Measurements from ENCODE around the gene INO80C. TPM values are rescaled to one million over a fixed set of nuclear protein-coding genes. Genes with fewer than 3 reads are reported as not detected.
A peak's percentile ranks its signal among the peaks of the same experiment; 100 is the strongest.
"Not testable (repeated sequence)": the region's sequence is repeated elsewhere in the genome, so short reads cannot be mapped to it uniquely, and the experiment has no call there.

Gene INO80C
- total RNA-seq, 1 donor from 2014 or later = 22.8 TPM

- DNase-seq = not testable (repeated sequence)
Observed at GRCh38 chr18:35489281-35489680, 8.5 kb downstream of the INO80C start.

- DNase-seq = not testable (repeated sequence)
Observed at GRCh38 chr18:35488396-35488795, 9.4 kb downstream of the INO80C start.

DNA sequence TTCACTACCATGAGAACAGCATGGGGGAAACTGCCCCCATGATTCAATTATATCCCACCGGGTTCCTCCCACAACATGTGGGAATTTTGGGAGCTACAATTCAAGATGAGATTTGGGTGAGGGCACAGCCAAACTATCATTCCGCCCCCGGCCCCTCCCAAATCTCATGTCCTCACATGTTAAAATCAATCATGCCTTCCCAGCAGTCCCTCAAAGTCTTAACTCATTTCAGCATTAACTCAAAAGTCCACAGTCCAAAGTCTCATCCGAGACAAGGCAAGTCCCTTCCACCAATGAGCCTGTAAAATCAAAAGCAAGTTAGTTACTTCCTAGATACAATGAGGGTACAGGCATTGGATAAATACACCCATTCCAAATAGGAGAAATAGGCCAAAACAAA lies 10.2 kb downstream of the INO80C start:
- not testable (repeated sequence) for DNase-seq

DNA sequence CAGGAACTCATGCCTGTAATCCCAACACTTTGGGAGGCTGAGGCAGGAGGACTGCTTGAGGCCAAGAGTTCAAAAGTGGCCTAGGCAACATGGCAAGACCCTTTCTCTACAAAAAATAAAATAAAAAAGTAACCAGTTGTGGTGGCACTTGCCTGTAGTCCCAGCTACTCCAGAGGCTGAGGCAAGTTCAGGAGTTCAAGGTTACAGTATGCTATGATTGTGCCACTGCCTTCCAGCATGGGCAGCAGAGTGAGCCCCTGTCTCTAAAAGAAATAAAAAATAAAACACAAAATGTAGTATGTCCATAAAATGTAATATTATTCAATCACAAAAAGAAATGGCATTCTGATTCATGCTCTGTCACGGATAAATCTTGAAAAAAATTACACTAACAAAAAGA lies 11.9 kb downstream of the INO80C start:
- no peak for DNase-seq

- DNase-seq = no peak
Observed at GRCh38 chr18:35484034-35484433, 13.7 kb downstream of the INO80C start.

DNA sequence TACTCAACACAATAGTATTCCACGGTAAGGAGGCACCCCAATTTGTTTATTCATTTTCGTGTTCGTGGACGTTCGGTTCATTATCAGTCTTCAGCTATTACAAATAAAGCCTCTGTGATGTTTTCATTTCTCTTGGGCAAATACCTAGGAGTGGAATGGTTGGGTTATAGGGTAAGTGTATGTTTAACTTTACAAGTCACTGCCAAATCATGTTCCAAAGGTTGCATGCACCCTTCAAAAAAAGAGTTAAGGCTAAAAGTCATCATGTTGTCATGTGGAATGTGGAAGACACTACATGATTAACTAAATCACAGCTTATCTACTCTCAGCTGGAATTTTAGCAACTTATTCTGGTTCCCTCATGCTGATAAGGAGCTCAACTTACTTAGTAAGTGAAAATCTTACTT lies 15.8 kb downstream of the INO80C start:
- no peak for DNase-seq

DNA sequence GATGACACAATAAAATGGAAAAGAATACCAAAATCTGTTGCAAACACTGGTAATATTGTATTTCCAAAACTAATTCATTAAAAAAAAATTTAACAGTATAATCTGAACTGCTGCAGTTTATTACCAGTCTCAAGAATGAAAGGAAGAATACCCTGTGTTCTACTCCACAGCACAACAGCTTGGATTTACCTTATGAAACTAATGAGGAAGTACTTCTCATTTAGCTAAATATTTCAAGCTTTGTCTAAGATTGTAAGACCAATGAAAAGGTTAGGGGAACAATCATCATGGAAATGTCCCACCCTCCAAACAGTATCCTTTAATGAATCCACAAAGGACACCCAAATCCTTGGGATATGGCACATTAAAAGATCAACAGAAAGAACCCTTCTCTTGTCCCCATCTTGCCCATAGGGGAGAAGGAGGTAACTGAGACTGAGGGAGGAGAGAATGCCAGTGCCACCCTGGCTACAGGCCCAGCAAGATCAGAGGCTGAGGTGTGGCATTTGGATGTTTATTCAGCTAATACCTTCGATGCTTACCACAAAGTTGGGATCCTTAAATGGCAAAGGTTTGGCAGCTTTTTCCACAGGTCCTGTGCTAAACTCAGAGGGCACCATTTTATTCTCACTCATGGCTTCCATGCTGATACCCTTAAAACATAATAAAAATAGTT lies 17.7 kb downstream of the INO80C start:
- no peak for DNase-seq

DNA sequence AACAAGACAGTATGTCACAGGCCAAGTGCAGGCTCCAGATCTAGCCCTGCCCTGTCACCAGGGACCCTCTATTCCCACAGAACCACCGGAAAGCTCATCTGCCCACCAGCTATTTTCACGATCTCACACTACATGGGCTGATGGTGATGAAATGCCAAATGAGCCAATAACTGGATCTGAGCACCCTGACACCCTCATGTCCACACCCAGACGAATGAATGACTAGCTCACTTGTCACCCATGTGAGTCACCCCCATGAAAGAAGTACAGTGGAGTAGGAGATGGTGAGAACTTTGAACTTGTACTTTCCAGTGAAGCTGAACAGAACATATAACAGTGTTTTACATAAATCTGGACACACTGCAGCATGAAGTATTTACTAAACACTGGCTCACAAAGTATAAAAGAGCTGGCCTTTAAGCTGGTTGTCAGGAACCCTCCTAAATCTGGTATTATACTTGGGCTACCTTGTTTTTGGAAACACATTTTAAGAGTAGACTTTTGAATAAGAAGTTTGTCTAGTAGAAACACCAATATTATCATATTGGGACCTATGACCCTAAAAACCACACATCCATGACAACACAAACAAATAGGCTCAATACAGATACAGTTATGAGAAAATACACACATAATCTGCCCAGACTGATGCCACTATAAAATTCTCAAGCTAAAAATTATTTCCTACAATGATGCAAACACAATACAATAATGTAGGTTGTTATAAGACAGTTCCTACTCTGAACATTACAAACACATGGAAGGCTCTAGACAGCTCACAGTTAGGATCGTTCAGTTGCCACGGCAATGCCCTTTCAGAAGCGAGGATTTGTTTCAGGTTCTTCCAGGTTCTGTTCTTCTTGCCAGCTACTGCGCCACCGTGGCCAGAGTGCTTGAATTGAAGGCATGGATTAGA lies 19.0 kb downstream of the INO80C start:
- DNase-seq = no peak

DNA sequence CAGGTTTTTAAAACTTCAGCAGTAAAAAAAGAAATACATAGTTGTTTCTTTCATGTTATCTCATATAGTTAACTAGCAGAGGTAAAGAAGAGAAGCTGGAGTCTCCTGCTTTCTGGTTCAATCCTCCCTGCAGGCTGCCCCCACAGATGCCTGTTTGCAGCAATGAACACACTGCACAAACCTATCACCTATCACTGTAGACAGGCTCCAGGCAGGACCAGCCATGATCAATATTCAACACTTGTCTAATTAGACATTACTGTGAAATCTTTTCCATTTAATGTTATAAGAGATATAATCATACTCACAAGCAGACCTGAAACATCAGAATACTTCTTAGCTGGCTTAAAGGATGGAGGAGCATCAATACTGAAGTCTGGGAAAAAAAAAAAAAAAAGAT lies 19.8 kb downstream of the INO80C start:
- no peak for DNase-seq

DNA sequence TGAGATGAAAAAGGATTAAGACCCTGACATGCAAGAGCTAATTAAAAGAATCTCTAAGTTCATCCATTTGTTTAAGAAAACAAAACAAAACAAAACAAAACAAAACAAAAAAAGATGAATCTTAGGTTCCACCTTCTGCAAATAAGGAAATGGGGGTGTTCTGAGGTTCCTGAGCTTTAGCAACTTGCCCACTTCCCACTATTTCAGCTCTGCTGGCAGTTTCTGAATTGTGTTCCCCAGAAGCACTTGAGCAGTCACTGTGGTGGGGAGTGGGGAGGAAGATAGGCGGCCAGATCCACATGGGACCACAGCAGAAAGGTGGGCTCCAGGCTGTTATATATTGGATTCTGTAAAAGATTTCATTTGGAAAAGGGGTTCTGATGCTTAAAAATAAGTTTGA lies 20.3 kb downstream of the INO80C start:
- DNase-seq = no peak

DNA sequence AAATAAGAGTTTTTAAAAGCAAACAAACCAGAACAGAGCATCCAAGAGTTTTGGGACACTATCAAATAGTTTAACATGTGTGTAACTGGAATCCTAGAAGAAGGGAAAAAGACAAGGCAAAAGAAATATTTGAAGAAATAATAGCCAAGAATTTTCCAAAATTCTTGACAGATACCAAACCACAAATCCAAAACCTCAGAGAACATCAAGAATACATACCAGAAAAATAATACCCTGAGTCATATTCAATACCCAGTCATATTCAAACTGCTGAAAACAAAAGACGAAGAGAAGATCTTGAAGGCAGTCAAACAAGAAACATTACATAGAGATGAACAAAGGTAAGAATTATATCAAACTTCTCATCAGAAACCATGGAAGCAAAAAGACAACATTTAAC lies 22.9 kb downstream of the INO80C start:
- DNase-seq = no peak

DNA sequence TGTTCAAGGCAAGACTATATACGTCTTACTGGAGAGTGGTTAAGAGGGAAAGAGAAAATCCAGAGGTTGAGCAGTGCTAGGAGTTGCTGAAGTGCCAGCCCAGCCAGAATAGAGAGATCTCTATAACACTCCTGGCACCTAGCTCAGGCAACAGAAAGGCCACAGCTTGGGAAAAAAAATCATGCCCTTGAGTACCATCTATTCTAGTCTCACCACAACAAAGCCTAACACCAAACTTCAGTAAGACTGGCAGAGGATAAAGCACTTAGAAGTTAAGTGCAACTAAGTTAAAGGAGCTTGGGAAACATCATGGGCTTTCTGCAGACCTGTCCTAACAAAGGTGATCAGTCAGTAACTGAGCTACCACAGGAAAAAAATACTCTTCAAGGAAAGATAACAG lies 24.2 kb downstream of the INO80C start:
- DNase-seq = no peak

GRCh38 chr18:35470435-35470834 lies 27.3 kb downstream of the INO80C start:
- DNase-seq = no peak

- DNase-seq = no peak
Observed at GRCh38 chr18:35469725-35470124, 28.0 kb downstream of the INO80C start.

- DNase-seq = no peak
Observed at GRCh38 chr18:35468711-35469110, 29.0 kb downstream of the INO80C start.

GRCh38 chr18:35467624-35468016 lies 30.1 kb downstream of the INO80C start:
- no peak for DNase-seq

DNA sequence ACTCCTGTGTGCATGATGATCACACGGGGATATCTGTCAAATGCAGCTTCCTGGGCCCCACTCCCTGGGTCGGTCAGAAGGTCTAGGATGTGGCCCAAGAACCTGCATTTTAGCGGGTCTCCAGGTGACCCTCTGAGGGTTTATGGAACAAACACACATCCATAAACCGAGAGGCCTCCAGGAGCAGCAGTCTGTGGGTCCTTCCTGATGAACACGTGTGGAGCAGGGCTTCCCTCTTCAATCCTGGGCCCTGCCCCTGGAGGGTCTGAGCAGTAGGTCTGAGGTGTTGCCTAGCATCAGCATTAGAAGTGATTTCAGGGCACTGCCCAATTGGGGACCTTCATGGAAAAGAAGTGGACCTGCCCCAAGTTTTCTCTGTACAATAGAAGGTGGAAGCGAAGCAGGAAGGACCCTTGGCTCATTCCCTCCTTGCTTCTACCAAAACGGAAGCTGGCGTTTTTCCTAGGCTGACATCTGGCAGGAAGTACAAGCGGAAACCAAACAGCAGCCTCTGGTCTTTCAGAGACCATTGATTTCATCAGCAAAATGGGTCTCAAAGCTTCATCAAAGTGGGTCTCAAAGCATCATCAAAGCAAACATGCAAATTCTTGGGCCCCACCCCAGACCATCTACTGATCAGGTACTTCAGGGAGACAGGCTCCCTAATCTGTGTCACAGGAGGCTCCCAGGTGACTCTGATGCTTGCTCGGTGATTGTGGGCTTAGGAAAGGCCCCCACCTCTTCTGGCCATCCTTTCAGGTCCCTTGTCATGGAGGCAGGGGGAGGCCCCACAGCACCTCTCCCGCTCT lies 30.7 kb downstream of the INO80C start:
- DNase-seq = peak; percentile 37

GRCh38 chr18:35466334-35466733 lies 31.4 kb downstream of the INO80C start:
- DNase-seq = no peak

GRCh38 chr18:35465329-35465728 lies 32.4 kb downstream of the INO80C start:
- no peak for DNase-seq

DNA sequence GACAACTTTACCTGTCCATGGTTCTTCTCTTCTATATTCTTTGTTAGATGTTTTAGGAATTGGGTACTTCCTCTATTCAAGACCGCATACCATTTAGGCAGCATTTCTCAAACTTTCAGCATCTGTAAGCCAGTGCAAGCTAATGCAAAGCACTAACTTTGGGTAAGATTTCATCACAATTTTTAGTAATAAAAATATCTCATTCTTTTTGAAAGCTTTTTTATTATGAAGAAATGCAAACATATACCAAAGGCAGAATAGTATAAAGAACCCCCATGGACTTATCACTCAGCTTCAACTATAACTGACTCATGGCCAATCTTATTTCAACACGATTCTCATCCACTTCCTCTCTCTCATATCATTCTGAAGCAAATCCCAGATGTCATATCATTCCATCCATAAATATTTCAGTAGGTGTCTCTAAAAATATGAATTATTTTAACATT lies 32.9 kb downstream of the INO80C start:
- DNase-seq = no peak

DNA sequence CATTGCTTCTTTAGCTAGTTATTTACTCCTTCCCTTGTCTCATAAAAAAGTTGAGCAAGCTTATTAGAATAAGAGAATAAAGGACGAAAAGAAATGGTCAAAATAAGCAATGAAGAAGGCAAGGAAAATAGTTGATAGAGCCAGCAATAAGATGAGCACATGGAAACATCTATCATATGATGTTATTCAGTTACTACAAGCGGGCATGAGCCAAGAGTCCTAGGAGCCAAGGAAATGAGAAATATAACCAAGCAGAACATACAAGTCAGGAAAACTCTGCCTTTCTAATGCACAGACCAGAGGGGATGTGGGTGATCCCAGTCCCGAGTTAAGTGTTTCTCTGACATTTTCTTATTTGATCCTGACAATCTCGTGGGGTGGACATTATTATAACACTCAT lies 33.9 kb downstream of the INO80C start:
- DNase-seq = no peak

GRCh38 chr18:35463050-35463449 lies 34.7 kb downstream of the INO80C start:
- DNase-seq = no peak

DNA sequence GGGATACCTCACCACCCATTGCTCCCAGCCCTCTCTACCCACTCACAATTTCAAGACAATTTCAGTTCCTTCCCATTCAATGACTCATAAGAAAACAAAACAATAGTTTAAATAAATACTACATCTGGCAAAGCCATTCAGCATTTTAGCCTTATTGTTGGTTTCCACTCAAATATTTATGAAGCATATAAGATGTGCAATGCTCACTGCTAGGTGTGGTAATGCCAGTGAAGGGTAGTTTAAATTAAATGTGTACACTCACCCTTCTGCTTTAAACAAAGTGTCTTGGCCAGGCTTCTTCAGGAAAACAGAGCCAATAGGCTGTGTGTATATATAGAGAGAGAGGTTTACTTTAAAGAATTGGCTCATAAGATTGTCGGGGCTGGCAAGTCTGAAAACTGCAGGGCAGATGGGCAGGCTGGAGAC lies 37.0 kb downstream of the INO80C start:
- DNase-seq = no peak
